Mammary epithelial cell (primary cell): ENCODE measurements around the gene ZC3H4.

Experiments
- CTCF ChIP-seq, 2 donors: IDR thresholded peaks in 1 of 2; conservative IDR thresholded peaks in 1 of 2; 2 replicates each; pipeline ENCODE4 v1.5.1; 2011 to 2012; ENCODE audit warnings: inconsistent platforms in 2 of 2, low read length in 2 of 2, mild to moderate bottlenecking in 2 of 2, control low read depth in 1 of 2, low read depth in 1 of 2; ENCODE audit not compliant: insufficient read depth in 1 of 2; ENCODE audit errors: extremely low read depth in 1 of 2
- EZH2 ChIP-seq: IDR thresholded peaks from 2 replicates; pipeline ENCODE4 v1.6.1; 2012; ENCODE audit warnings: low read length, inconsistent platforms, borderline replicate concordance

DNA sequence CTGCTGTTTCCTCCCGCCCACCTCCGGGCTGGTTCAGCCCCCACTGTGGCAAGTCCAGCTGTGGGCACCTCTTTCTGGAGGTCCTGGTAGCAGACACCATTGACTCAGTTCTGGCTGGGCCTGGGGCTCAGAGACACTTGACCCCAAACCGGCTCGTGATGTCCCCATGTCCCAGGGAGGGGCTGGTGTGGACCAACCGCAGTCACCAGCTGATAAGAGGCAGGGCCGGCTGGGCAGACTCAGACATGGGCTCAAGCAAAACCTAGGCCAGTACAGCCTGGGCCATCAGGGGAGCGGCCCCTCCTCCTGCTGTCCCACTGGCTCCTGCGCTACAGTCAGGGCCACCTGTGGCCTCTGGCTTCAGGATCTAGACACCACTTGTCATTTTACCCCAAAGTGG, 45.3 kb downstream of the ZC3H4 start:
- TF ChIP-seq CTCF (conservative IDR thresholded peaks at IDR 0.05 in 1 of 2, IDR thresholded peaks at IDR 0.05 in 1 of 2; ENCODE audit: extremely low read depth in 1 of 2, insufficient read depth in 1 of 2, low read depth in 1 of 2, low read length in 2 of 2) (no peak), EZH2 (no peak)
